Neural crest cell (in vitro differentiated cells): ENCODE data around the gene UBE2V1. TPM values are rescaled to one million over a fixed set of nuclear protein-coding genes. Genes with fewer than 3 reads are reported as not detected.

ENCODE experiments used
- DNase-seq: peaks from one replicate; pipeline ENCODE4 v3.0.0; 2021; ENCODE audit warnings: low read depth, mixed read lengths, low spot score
- H3K27ac Mint-ChIP-seq: one replicate; pipeline ENCODE4 v1.8.0; 2021; ENCODE audit warnings: mild to moderate bottlenecking, mixed read lengths; ENCODE audit not compliant: unreplicated experiment
- H3K27me3 Mint-ChIP-seq: 2 replicates; pipeline ENCODE4 v1.8.0; 2021; ENCODE audit warnings: low read depth, mild to moderate bottlenecking, mixed read lengths
- H3K36me3 Mint-ChIP-seq: 2 replicates; pipeline ENCODE4 v1.8.0; 2021; ENCODE audit warnings: low read depth, mild to moderate bottlenecking, mixed read lengths
- H3K4me1 Mint-ChIP-seq: 2 replicates; pipeline ENCODE4 v1.8.0; 2021; ENCODE audit warnings: mixed read lengths
- H3K4me3 Mint-ChIP-seq: one replicate; pipeline ENCODE4 v1.8.0; 2021; ENCODE audit warnings: mild to moderate bottlenecking, mixed read lengths
- H3K9me3 Mint-ChIP-seq: 2 replicates; pipeline ENCODE4 v1.8.0; 2021; ENCODE audit warnings: mixed read lengths
- CTCF ChIP-seq: fragments of 200-600 bp; sonication (generic); conservative IDR thresholded peaks from 2 replicates; pipeline ENCODE4 v1.5.0; 2021; ENCODE audit warnings: antibody characterized with exemption, mild to moderate bottlenecking
- total RNA-seq: library from RNA; stranded (reverse); gene quantifications from 2 replicates; pipeline ENCODE4 v1.2.1, GENCODE V29; 2021

UBE2V1 gene
- total RNA-seq, 1 donor from 2014 or later = 147 TPM

- no peak for DNase-seq
- Mint-ChIP-seq H3K9me3 (no peaks in the 10 kb centered on the region), H3K4me3 (no peak overlapping the region), H3K36me3 (no peaks in the 10 kb centered on the region), H3K4me1 (peaks cover 36% of the 10 kb centered on the region), H3K27me3 (no peaks in the 10 kb centered on the region), H3K27ac (no peak overlapping the region)
- no peak for TF ChIP-seq CTCF
Measured at GRCh38 chr20:50042370-50043313, 70.3 kb downstream of the UBE2V1 start.

GRCh38 chr20:50041246-50041873 is 71.6 kb downstream of the UBE2V1 start:
- H3K4me1 Mint-ChIP-seq = peaks cover 25% of the 10 kb centered on the region
- H3K27ac Mint-ChIP-seq = no peak overlapping the region
- DNase-seq = no peak
- H3K27me3 Mint-ChIP-seq = no peaks in the 10 kb centered on the region
- H3K9me3 Mint-ChIP-seq = no peaks in the 10 kb centered on the region
- no peak for TF ChIP-seq CTCF
- no peak overlapping the region for H3K4me3 Mint-ChIP-seq
- H3K36me3 Mint-ChIP-seq = no peaks in the 10 kb centered on the region

GRCh38 chr20:50040432-50041245 is 72.3 kb downstream of the UBE2V1 start:
- no peak overlapping the region for H3K4me3 Mint-ChIP-seq
- peaks cover 20% of the 10 kb centered on the region for H3K4me1 Mint-ChIP-seq
- DNase-seq = no peak
- H3K27me3 Mint-ChIP-seq = no peaks in the 10 kb centered on the region
- TF ChIP-seq CTCF = no peak
- no peaks in the 10 kb centered on the region for H3K36me3 Mint-ChIP-seq
- H3K9me3 Mint-ChIP-seq = no peaks in the 10 kb centered on the region
- H3K27ac Mint-ChIP-seq = no peak overlapping the region

GRCh38 chr20:50039706-50040431 is 73.1 kb downstream of the UBE2V1 start:
- TF ChIP-seq CTCF = no peak
- Mint-ChIP-seq H3K4me3 (no peak overlapping the region), H3K27ac (peak overlapping the region; percentile 85), H3K27me3 (no peaks in the 10 kb centered on the region), H3K36me3 (no peaks in the 10 kb centered on the region), H3K9me3 (no peaks in the 10 kb centered on the region), H3K4me1 (peaks cover 15% of the 10 kb centered on the region)
- DNase-seq = no peak

GRCh38 chr20:50038574-50038991 is 74.4 kb downstream of the UBE2V1 start:
- Mint-ChIP-seq H3K36me3 (no peaks in the 10 kb centered on the region), H3K4me3 (no peak overlapping the region), H3K27ac (no peak overlapping the region), H3K4me1 (peaks cover 15% of the 10 kb centered on the region), H3K9me3 (no peaks in the 10 kb centered on the region), H3K27me3 (no peaks in the 10 kb centered on the region)
- DNase-seq = no peak
- TF ChIP-seq CTCF = no peak
